HPDE6-E6E7 (cell line): ENCODE results near the gene NDUFAF3.
A peak's percentile ranks its signal among the peaks of the same experiment; 100 is the strongest.

Experiments used
- DNase-seq: peaks from one replicate; pipeline ENCODE4 v3.0.0; 2011; ENCODE audit warnings: missing footprints; ENCODE audit errors: extremely low spot score

NDUFAF3 gene

GRCh38 chr3:49017971-49018706 is 3.8 kb upstream of the NDUFAF3 start, which contains the start of gene DALRD3:
Gene DALRD3, minus strand, starts transcription at chr3:49018580. Its CDS starts 16 bp downstream, at chr3:49018564.
- no peak for DNase-seq

DNA sequence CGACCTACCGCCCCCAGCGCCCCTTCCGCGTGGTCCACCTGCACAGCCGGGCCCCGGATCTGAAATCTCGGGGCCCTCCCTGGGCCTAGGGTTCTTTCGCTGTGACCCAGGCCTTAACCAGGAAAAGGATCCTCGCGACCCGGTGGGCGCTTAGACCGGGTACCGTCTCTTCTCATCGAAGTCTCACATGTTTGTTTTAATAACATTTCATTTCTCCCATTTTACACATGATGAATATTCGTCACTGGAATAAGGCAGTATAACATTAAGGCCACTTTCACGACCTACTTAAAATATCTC is 3.3 kb upstream of the NDUFAF3 start:
- no peak for DNase-seq

- DNase-seq: no peak
These were observed 2.0 kb upstream of the NDUFAF3 start for GRCh38 chr3:49019941-49020329.

- no peak for DNase-seq
These were observed 1.4 kb upstream of the NDUFAF3 start for GRCh38 chr3:49020330-49021212.

- peak; percentile 57 for DNase-seq
These were observed 608 bp upstream of the NDUFAF3 start for GRCh38 chr3:49021213-49021812.

DNA sequence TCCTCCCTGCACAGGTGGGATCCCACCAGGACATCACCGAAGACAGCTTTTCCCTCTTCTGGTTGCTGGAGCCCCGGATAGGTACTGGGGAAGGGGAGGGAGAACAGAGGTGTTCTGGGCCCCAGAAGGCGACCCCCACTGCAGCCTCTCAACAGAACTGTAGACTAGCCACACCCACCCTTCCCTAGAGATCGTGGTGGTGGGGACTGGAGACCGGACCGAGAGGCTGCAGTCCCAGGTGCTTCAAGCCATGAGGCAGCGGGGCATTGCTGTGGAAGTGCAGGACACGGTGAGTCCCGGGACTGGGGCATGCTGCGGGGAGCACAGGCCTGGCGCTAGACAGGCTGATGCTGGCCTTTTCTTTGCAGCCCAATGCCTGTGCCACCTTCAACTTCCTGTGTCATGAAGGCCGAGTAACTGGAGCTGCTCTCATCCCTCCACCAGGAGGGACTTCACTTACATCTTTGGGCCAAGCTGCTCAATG is 809 bp downstream of the NDUFAF3 start:
- no peak for DNase-seq

GRCh38 chr3:49023775-49024174 is 1.9 kb downstream of the NDUFAF3 start:
- DNase-seq: no peak

DNA sequence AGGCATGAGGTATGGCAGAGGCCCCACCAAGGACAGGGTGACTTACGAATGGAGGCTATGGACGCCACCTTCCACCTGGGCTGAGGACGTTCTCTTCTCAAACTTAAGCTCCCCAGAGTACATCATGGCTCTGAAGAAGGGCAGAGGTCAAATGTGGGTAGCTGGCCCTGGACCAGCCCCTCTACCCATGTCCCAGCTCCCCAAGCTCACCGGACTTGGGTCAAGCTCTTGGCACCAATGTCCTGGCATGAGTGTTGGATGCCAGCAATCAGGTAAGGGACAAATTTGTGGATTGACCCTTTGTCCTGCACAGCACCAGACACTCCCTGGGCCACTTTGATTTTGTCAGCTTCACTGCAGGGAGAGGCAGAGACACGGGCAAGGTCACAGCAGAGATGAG is 2.5 kb downstream of the NDUFAF3 start:
- DNase-seq: no peak

- no peak for DNase-seq
These were observed 3.3 kb downstream of the NDUFAF3 start for GRCh38 chr3:49025005-49025792.

DNA sequence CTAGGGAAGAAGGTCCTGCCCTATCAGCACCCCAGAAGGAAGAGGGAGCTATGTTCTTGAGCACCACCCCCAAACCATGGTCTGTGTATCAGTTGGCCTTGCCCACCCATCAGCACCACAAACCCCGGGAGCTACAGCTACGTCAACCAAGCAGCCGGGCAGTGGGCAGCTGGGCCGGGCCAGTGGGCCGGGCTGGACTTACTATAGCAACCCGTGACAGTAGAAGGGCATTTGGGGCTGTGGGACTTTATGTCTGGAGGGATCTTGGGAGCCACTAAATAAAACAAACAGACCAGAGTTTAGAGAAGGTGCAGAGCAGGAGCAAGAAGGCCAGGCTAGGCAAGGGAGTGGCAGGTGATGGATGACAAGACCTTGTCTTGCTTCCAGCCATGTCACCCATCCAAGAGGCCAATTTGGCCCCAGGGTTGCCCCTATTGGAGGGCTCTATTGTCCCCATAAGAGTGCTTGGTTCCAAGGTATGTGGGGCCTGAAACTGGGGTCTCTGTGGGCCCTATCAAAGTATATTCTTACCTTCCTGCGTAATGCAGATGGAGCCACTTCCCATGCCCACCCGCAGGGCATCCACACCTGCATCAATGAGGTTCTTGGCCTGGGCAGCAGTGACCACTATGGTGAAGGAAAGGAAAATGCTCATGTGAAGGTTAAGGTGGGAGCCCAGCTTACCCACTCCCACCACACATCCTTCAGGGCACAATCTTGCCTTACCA is 4.0 kb downstream of the NDUFAF3 start:
- no peak for DNase-seq

GRCh38 chr3:49026536-49026935 is 4.6 kb downstream of the NDUFAF3 start:
- DNase-seq: no peak

DNA sequence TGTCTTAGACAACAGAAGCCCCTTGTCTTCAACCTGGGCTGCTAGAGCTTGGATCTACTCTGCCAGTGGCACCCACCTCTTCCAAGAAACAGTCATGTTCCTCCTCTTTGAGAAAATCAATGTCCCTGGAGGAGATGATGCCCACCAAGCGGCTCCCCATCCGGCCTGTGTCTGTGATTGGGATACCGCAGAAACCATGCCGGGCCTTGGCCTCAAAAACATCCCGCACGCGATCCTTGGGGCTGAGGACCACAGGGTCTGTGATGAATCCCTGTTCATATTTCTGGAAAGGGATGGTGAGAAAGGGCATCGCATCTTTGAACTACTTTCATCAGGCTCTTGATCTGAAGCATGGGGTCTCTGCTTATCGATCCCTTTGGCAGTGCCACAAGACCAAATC is 5.7 kb downstream of the NDUFAF3 start:
- no peak for DNase-seq

DNA sequence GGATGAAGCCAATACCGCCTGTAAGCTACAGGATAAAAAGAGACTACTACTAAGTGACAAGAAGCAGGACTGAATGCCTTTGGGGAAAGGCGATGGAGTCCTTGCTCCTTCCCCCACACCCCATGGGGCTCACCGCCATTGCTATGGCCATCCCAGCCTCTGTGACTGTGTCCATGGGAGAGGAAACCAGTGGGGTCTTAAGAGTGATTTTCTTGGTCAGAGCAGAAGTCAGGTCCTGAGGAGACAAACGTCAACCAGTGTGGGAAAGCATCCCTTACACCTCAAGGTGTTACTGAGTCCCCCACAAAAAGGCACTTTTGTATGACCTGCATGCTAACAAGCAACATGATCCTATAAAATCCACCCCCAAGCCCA is 6.4 kb downstream of the NDUFAF3 start:
- no peak for DNase-seq

GRCh38 chr3:49028673-49029562 is 7.0 kb downstream of the NDUFAF3 start, which contains the start of gene IMPDH2:
Gene IMPDH2, minus strand, starts transcription at chr3:49029398. Its CDS starts 48 bp downstream, at chr3:49029350.
- DNase-seq: no peak

DNA sequence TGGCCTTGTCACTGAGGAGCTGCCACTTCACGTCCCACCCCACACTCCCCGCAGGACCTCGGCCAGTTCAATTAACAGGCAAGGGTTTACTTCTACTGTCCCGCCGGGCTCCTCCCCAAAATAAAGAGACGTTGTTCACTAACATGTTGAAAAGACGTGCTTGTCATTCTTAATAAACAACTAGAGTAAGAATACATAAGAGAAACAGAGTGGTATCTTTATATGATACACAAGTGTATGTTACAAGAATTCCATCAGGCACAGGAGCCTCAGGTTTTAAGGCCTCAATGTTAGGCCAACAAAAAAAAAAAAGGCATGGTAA is 7.6 kb downstream of the NDUFAF3 start:
- DNase-seq: no peak

DNA sequence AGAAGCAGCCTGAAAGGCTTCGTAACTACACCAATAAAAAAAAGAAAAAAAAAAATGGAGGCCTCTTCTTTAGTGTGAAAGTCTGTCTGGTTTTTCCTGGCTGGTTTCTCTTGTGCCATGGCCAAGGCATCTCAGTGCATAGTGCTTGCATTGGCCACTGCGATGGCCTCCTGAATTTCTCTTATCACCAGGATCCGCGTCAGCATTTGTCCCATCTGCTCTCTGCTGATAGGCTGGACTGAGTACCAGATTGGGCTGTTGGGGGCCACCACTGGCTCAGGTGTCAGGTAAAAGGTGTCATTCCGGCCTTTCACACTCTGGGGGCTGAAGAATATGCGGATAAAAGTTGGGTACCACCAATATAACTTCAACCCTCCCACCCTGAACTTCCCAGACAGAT is 8.4 kb downstream of the NDUFAF3 start:
- no peak for DNase-seq

DNA sequence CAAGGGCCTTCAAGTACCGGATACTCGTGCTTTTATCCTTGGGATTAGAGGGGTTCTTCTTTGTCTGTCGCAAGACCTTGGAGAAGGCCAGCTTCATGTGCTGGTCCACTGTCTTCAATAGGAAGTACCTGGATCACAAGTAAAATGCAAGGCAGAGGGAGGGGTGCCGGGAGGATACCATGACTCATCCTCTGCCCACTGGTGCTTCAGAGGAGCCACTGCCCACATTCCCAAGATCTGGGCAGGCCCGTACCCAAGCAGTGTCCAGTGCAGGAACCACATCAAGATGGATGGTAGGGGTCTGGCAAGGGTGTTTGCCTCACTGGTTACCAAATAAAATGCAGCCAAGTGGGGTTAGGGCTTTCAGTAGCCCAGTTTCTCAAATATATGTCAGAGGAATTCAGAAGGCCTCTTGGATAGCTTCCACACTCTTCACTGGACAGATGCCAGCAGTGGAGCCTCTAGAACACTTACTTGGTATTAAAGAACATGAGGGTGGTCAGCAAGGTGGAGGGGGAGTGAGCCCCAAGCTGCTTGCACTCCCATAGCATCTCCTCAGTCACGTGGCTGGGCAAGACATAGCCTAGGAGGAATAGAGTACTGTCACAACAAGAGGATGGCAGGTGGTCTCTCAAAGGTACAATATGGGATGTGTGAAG is 10.9 kb downstream of the NDUFAF3 start:
- DNase-seq: no peak

DNA sequence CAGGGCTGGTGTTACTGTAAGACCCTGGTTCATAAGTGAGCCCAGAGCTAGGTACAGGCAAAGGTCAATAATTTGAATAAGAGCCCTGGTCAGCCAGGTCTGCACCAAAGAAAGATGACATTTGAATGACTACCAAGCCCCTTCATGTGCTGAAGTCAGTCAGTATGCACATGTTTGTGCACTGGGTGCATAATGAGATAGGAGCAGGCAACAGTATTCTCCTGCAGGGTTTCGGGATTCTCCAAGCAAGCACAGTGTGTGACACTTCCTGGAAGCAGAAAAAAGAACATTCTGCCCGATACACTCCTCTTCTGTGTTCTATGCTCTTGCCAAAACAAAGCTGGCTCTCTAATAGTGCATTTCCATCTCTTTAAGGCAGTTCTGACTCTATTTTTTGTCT is 12.7 kb downstream of the NDUFAF3 start:
- DNase-seq: no peak

- no peak for DNase-seq
These were observed 13.4 kb downstream of the NDUFAF3 start for GRCh38 chr3:49035281-49035680.

DNA sequence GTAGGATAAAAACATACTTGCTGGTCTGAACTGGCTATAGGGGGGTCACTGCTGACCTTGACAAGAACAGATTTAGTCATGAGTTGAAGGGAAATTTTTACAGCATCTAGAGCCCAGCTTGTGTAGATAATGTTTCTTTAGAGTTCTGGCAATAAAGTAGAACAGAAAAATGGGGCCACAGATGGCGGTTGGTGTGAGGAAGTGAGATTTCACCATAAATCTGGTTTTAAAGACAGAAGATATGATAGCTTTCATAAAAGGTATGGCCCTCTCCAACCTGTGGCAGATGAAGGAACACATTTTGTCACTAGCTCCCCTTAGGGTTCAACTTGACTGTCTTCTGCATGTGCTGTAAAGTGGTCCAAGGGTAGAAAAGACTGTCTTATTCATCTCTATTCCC is 31.6 kb downstream of the NDUFAF3 start:
- no peak for DNase-seq
